DND-41 (cell line): Measurements from ENCODE around the gene CLCN3.

ENCODE experiments used
- EZH2 ChIP-seq: IDR thresholded peaks from 3 replicates; pipeline ENCODE4 v1.6.1; 2012; ENCODE audit warnings: borderline replicate concordance, low read depth, mild to moderate bottlenecking, moderate library complexity, low read length, inconsistent platforms; ENCODE audit not compliant: severe bottlenecking
- TF ChIP-seq, protein P1 (sequence below): IDR thresholded peaks from 2 replicates; pipeline ENCODE4 v1.5.1; 2012; ENCODE audit warnings: borderline replicate concordance, low read length, moderate library complexity, mild to moderate bottlenecking; ENCODE audit not compliant: poor library complexity, severe bottlenecking; ENCODE audit errors: extremely low read depth

DNA sequence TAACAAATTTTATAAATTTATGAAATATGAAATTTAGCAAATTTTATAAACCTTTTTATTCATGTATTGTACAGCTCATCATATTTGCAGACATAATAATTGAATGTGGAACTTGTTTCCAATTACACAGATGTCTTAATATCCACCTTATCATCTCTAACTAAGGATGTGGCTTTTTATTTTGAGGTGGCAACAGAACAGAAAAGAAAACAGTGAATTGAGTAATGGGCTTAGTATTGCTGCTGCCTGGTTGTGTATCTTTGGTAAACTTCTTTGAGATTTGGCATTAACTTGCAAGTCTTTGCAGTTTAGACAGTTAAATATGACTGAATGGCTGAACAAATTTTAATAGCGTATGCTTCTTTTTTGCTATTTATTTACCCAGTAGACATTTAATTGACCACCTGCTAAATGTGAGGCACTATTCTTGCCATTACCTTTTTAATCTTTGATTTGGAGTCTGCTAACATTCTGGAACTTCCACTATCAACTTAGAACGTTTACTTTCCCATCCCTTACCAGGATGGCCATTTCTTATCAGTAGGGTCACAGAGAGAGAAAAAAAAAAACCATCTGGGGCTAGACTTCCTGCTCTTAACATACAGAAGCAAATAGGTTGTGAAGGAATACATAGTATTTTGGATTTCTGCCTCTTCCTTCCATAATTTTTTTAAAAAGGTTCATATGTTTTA is 44.8 kb downstream of the CLCN3 start:
- TF ChIP-seq, protein P1, sequence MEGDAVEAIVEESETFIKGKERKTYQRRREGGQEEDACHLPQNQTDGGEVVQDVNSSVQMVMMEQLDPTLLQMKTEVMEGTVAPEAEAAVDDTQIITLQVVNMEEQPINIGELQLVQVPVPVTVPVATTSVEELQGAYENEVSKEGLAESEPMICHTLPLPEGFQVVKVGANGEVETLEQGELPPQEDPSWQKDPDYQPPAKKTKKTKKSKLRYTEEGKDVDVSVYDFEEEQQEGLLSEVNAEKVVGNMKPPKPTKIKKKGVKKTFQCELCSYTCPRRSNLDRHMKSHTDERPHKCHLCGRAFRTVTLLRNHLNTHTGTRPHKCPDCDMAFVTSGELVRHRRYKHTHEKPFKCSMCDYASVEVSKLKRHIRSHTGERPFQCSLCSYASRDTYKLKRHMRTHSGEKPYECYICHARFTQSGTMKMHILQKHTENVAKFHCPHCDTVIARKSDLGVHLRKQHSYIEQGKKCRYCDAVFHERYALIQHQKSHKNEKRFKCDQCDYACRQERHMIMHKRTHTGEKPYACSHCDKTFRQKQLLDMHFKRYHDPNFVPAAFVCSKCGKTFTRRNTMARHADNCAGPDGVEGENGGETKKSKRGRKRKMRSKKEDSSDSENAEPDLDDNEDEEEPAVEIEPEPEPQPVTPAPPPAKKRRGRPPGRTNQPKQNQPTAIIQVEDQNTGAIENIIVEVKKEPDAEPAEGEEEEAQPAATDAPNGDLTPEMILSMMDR = no peak
- no peak for TF ChIP-seq EZH2
